GM12801 (cell line): ENCODE results near the gene LSS.

Source experiments
- TF ChIP-seq, protein P1 (sequence below): IDR thresholded peaks from one replicate; pipeline ENCODE4 v1.5.1; 2011; ENCODE audit warnings: control low read depth; ENCODE audit not compliant: insufficient read length; ENCODE audit errors: extremely low read depth

LSS gene

DNA sequence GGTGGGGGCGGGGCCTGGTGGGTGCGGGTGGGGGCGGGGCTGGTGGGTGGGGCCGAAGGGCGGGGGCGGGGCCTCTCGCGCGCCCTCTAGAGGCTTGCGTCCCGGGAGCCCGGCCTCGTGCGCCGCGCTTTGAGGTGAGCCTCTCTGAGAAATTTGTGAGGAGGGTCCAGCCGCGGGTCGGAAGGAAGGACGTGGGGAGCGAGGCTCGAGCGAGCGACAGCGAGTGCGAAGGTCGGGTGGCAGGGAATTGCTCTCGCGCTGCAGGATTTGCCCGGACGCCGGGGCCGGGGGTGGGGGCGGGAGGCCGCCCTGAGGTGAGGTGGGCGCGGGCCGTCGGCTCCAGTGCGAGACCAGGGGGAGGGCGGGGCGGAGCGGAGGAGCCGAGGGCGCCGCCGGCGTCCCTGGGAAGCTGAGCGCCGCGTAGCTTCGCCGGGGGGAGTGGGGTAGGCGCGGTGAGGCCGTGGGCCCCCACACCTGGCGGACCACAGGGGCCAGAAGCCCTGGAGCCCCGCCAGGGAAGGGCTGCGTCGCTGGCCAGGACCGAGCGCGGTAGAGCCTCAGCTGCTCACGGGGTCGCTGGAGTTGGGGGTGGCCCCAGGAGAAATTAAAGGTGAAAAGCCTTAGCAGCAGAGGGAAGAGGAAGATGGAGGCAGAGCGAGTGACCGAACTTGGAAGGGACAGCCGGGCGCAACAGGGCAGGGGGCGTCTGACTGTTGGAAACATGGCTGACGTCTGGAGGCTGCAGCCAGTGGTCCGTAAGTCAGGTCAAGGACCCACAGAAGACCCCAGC is 754 bp upstream of the LSS start:
- TF ChIP-seq, protein P1, sequence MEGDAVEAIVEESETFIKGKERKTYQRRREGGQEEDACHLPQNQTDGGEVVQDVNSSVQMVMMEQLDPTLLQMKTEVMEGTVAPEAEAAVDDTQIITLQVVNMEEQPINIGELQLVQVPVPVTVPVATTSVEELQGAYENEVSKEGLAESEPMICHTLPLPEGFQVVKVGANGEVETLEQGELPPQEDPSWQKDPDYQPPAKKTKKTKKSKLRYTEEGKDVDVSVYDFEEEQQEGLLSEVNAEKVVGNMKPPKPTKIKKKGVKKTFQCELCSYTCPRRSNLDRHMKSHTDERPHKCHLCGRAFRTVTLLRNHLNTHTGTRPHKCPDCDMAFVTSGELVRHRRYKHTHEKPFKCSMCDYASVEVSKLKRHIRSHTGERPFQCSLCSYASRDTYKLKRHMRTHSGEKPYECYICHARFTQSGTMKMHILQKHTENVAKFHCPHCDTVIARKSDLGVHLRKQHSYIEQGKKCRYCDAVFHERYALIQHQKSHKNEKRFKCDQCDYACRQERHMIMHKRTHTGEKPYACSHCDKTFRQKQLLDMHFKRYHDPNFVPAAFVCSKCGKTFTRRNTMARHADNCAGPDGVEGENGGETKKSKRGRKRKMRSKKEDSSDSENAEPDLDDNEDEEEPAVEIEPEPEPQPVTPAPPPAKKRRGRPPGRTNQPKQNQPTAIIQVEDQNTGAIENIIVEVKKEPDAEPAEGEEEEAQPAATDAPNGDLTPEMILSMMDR = no peak

DNA sequence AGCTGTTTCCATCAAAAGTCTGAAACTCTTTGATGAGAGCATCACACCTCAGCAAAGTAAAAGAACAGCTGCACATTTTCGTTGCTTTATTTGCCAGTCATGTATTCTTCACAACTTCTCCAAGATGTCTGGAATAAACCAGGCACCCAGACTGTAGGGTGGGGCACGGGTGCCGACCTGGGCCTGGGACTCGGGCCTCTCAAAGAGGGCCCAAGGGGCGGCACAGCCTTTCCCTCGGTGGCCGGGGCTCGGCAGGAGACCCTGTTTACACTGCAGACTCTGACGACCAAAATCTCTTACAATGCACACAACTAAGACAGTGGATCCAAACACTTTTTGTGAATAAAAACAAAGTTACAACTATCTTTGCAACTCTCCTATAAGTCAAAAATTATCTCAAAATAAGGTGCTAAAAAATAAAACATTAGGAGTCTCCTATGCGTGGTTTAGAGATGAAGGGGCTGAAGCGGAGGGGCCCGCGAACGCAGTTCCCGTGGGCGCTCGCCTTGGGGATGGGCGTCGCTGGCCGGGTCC is 696 bp downstream of the LSS start:
- TF ChIP-seq, protein P1 = no peak

DNA sequence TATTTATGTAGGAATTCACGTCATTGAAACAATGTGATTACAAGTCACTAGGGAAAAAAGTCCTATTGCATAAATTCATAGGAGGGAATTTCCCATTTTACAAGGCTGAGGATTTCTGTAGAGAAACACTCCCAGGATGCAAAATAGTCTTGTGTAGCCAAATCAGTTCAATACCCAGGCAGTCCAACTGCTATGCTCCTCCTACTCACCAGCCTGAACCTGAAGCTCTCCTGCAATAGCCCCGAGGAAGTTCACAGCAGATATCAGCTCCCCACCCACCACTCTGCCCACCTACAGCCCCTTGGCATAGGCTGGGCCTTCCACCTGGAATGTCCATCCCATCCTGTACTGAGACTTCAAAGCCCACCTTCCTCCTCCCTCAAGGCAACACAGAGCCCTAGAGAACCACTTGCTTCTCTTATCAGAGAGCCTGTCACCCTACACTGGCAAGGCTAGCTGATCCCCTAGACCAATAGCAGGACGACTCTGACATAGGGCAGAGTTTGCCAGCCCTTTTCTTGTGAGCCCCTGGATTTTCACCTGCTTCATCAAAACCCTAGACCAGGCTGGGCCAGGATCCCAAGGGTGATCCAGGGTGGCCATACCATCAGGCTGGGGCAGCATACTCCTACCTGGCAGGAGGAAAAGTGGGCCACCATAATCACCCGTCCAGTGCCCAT is 1.5 kb downstream of the LSS start:
- TF ChIP-seq, protein P1 = no peak

DNA sequence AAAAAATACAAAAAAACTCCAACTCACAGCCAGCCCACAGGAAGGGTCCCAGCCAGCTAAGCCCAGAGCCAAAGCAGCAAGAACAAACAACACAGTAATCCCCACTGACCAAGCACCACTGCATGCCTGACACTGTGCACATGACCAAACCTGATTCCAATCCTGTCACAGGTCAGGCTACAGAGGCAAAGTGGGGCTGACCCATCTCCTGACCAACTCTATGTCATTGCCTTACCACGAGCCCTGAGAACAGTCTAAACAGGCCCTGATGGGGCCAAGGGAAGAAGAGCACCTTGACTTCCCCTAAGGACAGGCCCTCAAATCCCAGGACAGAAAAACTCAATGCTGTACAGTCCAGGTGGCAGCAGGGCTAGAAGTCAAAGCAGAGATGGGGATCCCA is 2.4 kb downstream of the LSS start:
- TF ChIP-seq, protein P1 = no peak

DNA sequence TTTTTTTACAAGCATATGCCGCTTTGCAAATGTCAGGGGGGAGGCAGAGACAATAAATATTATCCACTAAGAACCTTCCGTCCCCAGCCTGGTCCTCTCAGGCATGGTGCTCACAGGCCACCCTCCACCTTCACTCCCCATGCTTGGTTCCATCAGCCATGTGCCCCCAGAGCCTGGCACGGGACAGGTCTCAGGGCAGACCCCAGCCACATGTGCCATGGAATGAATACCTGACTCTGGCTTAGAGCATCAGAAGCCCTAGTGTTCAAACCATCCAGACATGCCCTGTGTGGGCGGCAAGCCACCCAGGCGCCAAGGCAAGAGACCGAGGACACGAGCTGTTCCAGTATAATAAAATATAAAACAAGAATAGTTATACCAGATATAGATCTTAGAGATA is 5.4 kb downstream of the LSS start:
- TF ChIP-seq, protein P1 = no peak

DNA sequence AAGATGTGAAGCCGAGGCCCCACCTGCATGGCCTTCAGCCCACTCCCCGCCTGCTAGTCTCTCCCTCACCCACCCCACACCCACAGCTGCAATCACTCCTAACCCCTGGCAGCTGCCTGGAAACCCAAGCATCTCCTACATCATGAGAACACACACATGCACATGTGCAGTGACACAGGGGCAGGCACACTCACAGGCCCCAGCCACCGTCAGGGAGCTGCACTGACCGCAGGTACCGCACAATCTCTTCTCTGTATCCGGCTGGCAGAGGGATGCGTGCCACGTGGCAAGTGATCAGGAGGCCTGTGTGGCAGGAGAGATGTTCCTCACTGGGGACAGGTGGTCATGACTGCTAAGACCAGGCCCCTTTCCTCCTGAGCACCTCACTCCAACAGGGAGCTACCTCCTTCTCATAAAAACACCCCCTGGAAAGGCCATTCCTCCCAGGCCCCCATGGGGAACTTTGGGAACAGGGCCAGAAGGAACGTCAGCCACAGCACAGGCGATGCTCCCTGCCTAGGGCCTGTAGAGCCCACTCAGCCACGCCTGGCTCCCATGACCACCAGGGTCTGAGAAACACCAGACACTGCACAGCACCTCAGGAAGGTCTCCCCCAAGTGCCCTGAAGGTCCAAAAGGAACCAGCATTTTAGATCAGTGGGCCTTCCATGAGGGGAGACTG is 6.0 kb downstream of the LSS start:
- TF ChIP-seq, protein P1 = no peak
